Measurements from ENCODE around the gene CFAP300.

DNA sequence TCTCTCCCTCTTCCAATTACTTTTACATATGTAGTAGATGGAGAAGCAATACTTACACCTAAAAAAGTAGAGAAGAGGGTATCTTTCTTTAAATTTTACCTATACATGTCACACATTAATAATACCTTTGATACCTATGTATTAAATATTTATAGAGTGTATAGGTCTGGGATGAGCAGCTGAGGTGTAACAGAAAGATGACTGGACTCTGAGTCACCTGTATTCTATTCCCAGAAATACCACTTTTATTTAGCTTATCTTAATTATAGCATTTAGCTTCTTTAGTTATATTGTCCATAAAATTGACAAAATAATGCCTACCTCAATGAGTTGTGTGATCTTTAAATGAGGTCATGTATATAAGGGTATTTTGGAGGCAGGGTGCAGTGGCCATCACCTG, 32.4 kb downstream of the CFAP300 start:
- TF ChIP-seq, protein P1, sequence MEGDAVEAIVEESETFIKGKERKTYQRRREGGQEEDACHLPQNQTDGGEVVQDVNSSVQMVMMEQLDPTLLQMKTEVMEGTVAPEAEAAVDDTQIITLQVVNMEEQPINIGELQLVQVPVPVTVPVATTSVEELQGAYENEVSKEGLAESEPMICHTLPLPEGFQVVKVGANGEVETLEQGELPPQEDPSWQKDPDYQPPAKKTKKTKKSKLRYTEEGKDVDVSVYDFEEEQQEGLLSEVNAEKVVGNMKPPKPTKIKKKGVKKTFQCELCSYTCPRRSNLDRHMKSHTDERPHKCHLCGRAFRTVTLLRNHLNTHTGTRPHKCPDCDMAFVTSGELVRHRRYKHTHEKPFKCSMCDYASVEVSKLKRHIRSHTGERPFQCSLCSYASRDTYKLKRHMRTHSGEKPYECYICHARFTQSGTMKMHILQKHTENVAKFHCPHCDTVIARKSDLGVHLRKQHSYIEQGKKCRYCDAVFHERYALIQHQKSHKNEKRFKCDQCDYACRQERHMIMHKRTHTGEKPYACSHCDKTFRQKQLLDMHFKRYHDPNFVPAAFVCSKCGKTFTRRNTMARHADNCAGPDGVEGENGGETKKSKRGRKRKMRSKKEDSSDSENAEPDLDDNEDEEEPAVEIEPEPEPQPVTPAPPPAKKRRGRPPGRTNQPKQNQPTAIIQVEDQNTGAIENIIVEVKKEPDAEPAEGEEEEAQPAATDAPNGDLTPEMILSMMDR (IDR thresholded peaks at IDR 0.05; ENCODE audit: insufficient read depth, low read depth, low read length), result no peak
- no peak for TF ChIP-seq EZH2 (IDR thresholded peaks at IDR 0.05; ENCODE audit: insufficient read depth, low read length)

Measured in astrocyte (in vitro differentiated cells and primary cell).